ENCODE measurements around the gene MARCO.
"Not testable (repeated sequence)": the region's sequence is repeated elsewhere in the genome, so short reads cannot be mapped to it uniquely, and the experiment has no call there.

MARCO gene

DNA sequence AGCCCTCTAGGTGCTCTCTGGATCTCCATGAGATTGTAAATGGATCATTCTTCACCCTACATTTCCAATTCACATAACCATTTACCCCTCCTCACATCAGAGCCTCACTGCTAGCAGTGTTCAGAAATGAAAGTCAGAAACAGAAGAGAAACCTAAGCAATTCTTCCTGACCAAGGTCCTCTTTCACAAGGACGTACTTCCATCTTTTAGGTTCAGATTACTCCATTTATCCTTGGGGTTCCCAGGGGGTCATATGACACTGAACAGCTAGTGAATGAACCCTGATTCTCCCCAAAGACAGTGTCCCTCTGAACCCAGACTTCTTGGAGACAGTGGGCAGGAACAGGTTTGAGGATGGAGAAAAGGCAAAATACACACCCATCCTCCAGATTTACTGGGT is 12.9 kb upstream of the MARCO start:
- DNase-seq (ENCODE audit: low read depth): no peak

DNA sequence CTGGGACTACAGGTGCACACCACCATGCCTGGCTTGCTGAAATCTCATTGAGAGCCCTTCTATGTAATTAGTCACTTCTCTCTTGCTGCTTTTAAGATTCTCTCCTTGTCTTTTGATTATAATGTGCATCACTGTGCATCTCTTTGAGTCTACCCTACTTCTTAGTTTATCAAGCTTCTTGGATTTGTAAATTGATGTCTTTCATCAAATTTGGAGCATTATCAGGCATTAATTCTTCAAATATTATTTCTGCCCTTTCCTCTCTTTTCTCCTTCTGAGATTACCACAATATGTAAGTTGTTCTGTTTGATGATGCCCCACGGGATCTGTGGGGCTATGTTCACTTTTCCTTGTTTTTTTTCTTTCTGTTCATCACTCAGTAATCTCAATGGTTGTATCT is 9.0 kb upstream of the MARCO start:
- DNase-seq (ENCODE audit: low read depth): no peak

DNA sequence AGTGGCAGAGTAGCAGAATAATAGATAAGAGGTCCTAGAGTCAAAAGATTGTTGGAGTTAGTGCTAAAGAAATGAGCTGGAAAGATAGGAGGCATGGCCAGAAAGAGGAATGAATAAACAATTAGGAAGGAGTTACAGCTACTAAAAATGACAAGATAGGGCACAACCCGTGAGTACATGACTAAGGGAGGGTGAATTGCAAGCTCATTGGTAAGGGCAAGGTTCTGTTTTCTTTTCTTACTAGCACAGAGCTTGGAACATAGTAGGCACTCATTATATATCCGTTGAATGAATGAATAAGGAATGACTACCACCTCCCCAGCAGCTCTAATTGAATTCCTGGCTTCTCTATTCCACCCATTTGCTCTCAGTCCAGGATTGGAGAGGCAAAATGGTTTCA is 5.7 kb upstream of the MARCO start:
- no peak for DNase-seq (ENCODE audit: low read depth)

DNA sequence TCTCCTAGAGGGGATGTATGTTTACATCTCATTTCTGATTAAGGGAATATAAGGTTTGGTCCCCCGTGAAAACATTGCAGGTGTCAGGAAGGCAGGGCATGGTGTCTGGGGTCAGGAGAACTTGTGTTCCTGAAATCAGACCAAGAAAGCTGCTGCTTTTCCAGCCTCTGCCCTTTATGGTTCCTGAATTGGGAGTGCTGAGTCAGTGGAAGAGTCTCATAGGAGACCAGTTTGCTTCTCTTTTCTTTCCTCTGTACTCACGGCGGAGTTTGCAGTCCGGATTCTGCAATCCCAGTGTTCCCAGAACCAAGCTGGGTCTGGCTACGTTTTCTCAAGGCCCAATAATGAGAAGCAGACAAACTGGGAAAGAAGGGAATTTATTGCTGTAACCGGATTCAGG is 5.1 kb upstream of the MARCO start:
- no peak for DNase-seq (ENCODE audit: low read depth)

DNA sequence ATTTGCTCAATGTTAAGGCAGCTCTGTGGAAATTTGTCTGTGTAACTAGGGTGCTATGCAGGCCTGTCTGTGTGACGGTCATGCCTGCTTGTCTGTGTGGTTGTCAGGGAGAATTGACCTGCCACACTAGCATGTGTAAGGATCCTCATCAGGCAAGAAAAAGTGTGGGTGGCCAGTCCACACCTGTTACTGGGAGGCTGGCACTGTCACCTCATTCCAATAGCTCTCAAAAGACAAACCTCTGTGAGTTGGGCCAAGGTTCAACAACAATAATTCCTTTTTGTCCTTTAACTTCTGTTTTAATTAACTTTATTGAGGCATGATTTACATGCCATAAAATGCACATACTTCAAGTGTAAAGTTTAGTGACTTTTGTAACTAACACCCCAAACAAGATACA is 4.2 kb upstream of the MARCO start:
- DNase-seq (ENCODE audit: low read depth): no peak

DNA sequence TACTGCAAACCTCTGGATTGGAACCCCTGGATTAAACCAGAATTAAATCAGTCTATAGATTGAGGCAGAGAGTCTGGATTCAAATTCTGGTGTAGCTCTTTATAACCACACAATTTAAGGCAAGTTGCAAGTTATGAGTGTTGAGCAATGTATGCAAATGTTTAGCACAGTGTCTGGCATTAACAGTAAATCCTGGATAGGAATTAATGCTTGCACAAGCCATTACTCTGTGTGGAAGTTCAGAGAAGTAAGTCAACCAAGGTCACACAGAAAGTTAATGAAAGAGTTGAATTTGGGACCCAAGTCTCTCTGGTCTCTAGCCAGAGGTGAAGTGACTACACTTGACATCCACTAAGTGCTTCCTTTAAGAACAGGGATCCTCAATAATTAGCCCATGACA is 2.0 kb upstream of the MARCO start:
- DNase-seq (ENCODE audit: low read depth): no peak

DNA sequence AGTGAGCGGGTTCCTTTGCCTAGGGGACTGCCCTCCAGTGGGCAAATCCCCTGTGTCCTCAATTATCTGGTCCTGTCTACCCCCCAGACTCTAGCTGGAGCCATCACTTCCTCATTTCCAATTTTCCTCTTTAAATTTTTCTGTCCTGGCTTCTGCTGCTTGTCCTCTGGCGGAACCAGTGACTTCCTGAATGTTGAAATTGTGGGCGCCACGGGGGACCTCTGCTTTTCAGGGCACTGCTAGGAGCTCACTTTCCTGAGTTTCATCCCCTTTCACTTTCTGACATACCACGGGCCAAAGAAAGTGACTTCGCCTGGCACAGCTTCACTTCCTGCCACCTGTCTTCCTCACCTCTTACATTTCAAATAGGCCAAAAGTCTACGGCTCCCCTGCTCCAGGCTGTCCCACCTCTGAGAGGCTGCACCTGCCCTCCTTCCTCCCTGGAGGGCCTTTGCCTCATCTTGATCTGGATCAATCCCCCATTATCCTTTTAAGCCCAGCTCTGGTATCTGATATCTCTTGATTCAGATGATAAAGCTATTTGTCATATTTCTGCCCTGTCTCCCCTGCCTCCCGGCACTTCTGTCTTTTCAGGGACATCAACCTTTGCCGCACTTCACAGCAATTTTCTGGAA is 1.4 kb upstream of the MARCO start:
- no peak for DNase-seq (ENCODE audit: low read depth)

DNA sequence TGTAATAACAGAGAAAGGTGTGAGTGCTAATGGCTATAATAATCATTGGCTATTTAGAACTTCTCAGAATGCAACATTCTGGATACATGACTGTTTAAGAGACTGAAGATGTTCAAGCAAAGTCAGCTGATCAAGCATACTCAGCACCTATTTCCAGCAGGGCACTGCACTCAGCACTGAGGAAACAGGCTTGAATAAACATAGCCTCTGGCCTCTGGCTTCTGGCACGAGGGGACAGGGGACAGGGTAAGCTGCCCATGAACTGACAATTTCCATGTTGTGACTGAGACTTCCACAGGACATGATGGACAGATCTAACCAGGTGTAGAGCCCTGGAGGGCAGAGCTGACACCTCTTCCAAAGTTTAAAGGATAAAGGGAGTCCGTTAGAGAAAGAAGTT is 1.3 kb downstream of the MARCO start:
- no peak for DNase-seq (ENCODE audit: low read depth)

DNA sequence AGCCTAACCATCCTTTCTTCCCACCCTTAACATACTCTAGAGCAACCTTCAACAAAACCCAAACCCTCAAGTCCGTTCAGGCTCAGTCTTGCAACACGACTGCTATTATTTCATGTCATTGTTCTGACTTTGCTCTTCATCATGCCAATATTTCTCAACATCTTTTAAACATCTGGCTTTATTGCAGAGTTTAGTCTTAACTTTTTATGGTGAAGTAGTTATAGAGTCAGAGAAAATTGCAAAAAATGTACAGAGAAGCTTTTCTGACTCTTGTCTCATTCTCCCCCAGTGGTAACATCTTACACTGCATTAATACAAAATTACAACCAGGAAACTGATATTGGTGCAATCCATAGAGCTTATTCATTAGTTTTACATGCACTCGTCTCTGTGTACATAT is 3.9 kb downstream of the MARCO start:
- no peak for DNase-seq (ENCODE audit: low read depth)

DNA sequence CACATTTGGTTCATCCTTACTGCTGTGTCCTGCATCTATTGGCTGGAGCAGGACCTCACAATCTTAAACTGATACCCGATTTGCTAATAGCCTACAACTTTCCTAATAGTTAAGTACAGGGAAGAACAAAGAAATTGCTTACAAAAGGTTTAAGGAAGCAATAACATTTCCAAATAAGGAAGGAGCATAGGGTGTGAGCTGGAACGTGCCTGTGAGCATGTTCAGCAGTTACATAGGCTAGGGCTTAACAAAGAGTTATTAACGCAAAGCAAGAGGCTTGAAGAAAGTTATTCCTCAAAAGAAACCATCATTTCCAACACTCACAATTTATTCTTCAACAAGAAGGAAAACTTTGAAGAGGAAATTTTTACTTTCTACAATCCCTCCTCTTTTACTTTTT is 6.3 kb downstream of the MARCO start:
- DNase-seq (ENCODE audit: low read depth): not testable (repeated sequence)

DNA sequence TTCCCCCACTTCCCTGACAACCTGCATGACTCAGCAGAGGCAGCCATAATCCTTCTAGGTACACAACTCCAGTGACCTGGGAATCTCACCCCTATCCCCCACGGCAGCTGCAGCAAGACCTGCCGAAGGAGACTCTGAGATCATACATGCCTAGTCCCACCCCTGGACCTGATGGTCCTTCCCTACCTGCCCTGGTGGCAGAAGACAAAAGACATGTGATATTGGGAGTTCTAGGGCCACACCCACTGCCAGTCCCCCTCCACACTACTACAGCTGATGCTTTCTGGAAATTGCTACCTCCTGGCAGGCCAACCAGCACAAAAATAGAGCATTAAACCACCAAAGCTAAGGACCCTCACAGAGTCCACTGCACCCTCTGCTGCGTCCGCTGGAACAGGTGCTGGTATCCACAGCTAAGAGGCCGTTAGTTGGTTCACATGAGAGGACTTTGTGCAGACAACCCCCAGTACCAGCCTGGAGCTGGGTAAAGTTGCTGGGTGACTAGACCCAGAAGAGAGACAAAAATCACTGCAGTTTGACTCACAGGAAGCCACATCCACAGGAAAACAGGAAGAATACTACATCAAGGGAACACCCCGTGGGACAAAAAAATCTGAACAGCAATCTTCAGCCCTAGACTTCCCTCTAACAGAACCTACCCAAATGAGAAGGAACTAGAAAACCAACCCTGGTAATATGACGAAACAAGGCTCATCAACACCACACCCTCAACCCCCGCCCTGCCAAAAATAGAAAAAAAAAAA is 12.5 kb downstream of the MARCO start:
- DNase-seq (ENCODE audit: low read depth): no peak

DNA sequence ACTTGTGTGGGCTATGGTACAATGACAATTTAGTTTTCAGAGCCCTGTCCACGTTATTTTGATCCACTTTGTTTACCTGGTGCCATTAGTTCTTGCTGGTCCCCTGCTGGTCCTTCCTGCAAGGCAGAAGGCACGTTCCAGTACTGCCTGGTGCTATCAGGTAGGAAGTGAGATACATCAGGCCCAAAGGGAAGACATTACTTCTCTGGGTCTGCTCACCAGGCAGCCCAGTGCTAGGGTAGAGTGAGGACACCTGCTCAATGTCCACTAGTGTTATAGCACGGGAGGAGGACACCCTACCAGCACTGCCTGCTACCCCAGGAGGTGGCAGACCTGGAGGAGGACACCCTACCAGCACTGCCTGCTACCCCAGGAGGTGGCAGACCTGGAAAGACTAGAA is 23.7 kb downstream of the MARCO start:
- no peak for DNase-seq (ENCODE audit: low read depth)

DNA sequence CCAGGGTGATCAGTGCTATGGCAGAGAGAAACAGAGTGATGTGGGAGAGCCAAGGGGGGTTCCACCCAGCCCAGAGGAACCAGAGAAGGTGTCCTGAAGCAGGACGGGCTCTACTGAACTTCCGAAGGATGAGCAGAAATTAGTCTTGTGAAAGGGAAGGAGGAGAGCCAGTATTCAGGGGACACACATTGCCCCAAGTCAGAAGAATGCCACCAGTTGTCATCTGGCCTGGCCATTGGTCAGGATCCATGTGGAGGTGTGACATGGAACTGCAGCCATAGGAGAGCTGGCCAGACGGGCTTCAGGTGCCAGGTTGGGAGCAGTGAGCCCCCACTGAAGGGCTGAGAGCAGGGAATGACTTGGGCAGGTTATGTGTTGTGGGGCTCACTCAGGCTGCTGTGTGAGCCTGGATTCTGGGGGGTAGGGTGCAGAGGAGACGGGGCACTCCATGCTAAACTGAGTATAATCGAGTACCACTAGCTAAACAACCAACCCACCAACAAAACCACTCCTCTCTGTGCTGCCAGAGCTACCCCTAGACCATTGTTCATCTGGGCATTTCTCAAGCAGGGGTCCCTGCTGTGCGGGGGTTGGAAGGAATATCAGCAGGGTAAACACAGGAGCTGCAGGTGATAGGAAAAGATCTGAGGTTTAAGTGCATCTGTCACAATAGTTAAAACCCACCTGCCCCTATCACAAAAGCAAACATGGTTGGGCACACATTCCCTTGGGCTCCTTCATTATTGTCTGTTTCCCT is 25.3 kb downstream of the MARCO start:
- DNase-seq (ENCODE audit: low read depth): no peak

DNA sequence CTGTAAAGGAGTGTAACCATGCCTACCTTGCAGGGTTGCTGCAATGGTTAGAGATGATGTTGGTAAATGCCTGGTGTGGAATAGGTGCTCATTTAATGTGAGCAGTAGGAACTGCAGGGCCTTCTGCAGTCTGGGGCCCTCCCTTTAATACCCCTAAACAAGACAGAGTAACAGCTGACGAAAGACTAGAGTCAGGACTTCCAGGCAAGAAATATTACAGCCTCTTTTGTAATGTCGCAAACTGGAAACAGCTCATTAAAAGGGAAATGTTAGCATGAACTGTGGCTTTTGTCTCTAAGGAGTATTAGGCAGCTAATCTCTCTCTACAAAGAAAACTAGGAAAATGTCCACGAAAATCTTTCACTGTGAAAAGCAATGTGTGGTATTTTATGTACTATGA is 26.0 kb downstream of the MARCO start:
- no peak for DNase-seq (ENCODE audit: low read depth)

DNA sequence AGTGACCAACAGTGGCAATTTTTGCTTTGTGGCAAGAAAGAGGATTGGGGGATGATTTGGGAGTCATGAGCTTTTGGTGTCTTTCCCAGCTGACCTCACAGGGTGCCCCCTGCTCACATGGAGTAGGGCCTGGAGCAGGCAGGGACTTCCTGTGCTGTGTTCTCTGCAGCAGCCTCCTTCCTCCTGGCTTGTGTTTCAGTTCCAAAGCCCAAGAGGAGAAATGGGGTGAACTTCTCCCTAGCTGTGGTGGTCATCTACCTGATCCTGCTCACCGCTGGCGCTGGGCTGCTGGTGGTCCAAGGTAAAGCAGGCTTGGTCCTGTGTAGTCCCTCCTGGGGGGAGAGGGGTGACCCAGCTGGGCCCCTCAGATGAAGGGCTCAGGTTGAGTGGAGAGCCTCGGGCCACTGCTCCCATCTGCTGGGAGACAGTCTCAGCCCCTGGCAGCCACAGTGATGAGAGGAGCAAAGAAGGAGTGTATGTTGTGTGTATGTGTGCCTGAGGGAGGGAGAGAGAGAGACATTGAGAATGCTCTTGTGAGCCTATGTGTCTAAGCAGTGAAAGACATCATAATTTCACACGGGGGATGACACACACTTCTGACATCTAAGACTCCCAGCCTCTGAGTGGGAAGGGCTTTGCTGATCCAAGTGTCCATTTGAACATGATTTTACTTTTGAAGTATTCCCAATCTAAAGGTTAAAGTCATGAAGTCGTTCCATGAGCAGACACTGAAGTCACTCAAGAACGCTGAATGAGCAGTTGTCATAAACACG is 27.2 kb downstream of the MARCO start:
- no peak for DNase-seq (ENCODE audit: low read depth)

DNA sequence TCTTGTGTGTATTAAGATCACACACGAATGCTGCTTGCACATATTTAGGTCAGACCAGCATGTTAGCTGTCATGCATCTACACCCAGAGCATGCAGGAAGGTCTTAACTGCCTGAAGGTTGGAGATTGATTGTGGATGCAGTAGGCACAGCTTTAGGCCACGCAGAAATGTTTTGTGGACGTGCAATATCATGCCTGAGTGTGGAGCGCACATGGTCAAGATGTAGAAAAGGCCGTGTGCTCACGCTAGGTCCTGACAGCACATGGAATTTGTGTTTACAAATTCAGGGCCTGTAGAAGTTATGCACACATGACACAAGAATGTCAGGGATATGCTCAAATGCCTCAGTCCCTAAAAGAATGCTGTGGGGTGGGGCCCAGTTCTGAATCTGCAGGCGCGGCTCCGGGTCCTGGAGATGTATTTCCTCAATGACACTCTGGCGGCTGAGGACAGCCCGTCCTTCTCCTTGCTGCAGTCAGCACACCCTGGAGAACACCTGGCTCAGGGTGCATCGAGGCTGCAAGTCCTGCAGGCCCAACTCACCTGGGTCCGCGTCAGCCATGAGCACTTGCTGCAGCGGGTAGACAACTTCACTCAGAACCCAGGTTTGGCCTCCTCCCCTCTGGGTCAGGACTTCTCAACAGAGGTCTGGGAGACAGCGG is 27.9 kb downstream of the MARCO start:
- DNase-seq (ENCODE audit: low read depth): no peak

DNA sequence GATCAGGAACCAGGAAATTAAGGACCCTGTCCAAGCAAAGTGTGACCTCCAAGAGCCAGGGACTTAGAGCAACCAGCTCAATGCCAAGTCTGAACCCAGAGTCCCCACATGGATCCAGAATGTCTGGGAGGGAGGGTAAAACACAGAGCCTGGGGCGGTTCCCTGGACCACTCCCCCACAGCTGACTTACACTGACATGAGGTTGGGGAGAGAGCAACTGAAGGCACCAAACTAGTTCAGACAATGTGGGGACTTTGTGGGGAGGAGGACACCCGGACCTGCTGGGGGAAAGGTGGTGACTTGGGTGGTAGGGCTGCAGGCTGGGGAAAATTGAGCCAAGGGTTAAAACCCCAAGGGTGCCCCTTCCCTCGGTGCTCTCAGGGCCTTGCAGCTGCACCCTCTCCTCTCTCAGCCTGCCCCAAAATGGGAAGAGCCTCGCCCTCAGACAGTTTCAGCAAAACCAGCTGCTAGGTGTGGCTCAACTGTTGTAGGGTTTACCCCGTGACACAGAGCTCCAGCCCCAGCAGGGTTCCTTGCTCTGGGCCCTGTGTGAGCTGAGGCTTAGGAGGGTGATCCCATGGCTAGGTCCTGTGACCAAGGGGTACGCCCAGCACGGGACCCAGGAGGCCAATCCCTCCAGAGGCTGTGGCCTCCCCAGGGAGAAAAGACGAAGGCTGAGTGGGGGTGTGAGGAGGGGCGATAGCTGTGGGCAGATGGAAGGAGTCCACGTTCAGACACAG is 28.6 kb downstream of the MARCO start:
- DNase-seq (ENCODE audit: low read depth): no peak

DNA sequence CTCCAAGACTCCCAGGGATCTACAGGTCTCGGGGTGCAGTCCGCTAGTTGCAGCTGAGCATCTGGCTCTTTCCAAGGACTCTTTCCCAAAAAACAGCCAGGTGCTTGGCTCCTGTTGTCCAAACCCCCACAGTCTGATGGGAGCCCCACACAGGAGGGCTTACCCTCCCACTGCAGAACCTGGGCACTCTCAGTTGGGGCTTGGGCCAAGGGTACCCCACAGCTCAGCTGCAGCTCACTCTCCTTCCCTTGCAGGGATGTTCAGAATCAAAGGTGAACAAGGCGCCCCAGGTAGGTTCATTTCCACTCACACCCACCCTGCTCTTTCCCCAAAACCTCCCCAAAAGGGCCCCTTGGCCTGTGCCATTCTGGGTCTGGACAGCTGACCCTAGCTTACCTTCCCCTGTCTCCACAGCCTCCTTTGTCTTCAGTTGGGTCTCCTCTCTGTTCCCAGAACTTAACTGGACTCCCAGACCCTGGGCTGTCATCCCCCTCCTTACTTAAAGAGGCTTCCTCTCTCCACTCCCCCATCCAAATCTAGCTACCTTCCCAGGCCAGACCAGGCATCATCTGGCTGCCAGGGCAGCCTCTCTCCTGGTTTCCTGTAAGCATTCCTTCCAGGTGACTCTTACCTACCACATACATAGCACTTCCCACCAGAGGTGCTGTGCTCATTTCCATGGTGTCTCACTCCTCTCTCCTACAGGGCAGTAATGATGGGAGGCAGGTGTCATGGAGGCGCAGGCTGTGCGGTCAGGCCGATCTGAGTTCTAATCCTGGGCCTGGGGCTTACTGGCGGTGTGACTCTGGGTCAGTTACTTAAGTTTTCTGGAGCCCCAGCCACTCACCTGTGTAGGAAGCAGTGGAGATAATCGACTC is 29.5 kb downstream of the MARCO start:
- DNase-seq (ENCODE audit: low read depth): no peak

DNA sequence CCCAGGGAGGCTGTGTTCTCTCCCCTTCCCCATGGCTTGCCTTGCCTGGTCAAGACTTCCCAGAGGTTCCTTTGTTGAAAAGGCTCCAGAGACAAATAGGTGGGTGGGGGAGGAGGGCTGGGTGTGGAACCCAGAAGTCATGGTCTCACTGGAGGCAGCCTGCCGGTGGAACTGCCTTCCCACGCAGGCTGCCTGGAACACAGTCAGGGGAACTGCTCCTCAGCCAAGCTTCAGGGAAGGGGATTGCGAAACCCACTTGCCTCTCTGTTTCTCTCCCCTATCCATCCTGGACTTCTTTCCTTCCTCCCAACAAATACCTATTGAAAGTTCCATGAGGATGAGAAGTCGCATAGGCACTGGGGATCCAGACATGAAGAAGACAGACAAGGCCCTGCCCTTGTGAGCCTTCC is 31.6 kb downstream of the MARCO start:
- no peak for DNase-seq (ENCODE audit: low read depth)

All from non-pigmented ciliary epithelial cell (primary cell).